Fibroblast of lung (primary cell): ENCODE results near the gene KIF13A. TPM values are rescaled to one million over a fixed set of nuclear protein-coding genes. Genes with fewer than 3 reads are reported as not detected.
"Not testable (repeated sequence)": the region's sequence is repeated elsewhere in the genome, so short reads cannot be mapped to it uniquely, and the experiment has no call there.

ENCODE experiments used
- DNase-seq, 2 donors: peaks; one replicate each; pipeline versions ENCODE4 v3.0.0 to v3.0.0-alpha.2; 2010; ENCODE audit warnings: low read depth in 2 of 2
- H2AFZ ChIP-seq: 2 replicates; pipeline ENCODE4 v1.5.1; 2012; ENCODE audit warnings: low read length, control low read depth, inconsistent platforms
- H3K27ac ChIP-seq: 2 replicates; pipeline ENCODE4 v1.5.1; 2011; ENCODE audit warnings: low read length, control low read depth; ENCODE audit not compliant: insufficient read depth
- H3K27me3 ChIP-seq: 2 replicates; pipeline ENCODE4 v1.5.1; 2011; ENCODE audit warnings: mild to moderate bottlenecking, low read length; ENCODE audit not compliant: control insufficient read depth, insufficient read depth
- H3K36me3 ChIP-seq: 2 replicates; pipeline ENCODE4 v1.5.1; 2011; ENCODE audit warnings: low read length; ENCODE audit not compliant: control insufficient read depth, insufficient read depth
- H3K4me1 ChIP-seq: 2 replicates; pipeline ENCODE4 v1.5.1; 2011; ENCODE audit warnings: low read length; ENCODE audit not compliant: control insufficient read depth, insufficient read depth; ENCODE audit errors: extremely low read depth
- H3K4me2 ChIP-seq: 2 replicates; pipeline ENCODE4 v1.5.1; 2011; ENCODE audit warnings: low read length, control low read depth; ENCODE audit not compliant: insufficient read depth; ENCODE audit errors: extremely low read depth
- H3K4me3 ChIP-seq, 4 experiments: fragments of 200-600 bp in 1 of 4; sonication (generic) in 1 of 4; replicated peaks in 1 of 4; 2 replicates each; pipeline ENCODE4 v1.5.1; 2011 to 2016; ENCODE audit warnings: low read length in 4 of 4, low read depth in 3 of 4, mild to moderate bottlenecking in 3 of 4, control low read depth in 2 of 4, inconsistent platforms in 1 of 4, mixed read lengths in 1 of 4; ENCODE audit not compliant: insufficient read depth in 1 of 4; ENCODE audit errors: control extremely low read depth in 1 of 4
- H3K79me2 ChIP-seq: 2 replicates; pipeline ENCODE4 v1.5.1; 2012; ENCODE audit warnings: mild to moderate bottlenecking, low read length, inconsistent platforms; ENCODE audit not compliant: control insufficient read depth, insufficient read depth
- H3K9ac ChIP-seq: 2 replicates; pipeline ENCODE4 v1.5.1; 2011; ENCODE audit warnings: mild to moderate bottlenecking, low read length, control low read depth; ENCODE audit not compliant: insufficient read depth
- H3K9me3 ChIP-seq: 2 replicates; pipeline ENCODE4 v1.5.1; 2012; ENCODE audit warnings: low read depth, low read length; ENCODE audit not compliant: control insufficient read depth, insufficient read depth
- H4K20me1 ChIP-seq: 2 replicates; pipeline ENCODE4 v1.5.1; 2011; ENCODE audit warnings: low read length; ENCODE audit not compliant: control insufficient read depth, insufficient read depth; ENCODE audit errors: extremely low read depth
- EZH2 ChIP-seq: IDR thresholded peaks from 2 replicates; pipeline ENCODE4 v1.5.1; 2012; ENCODE audit warnings: low read length, control low read depth, mild to moderate bottlenecking; ENCODE audit errors: missing control alignments
- polyA plus RNA-seq, 2 donors: library from polyadenylated mRNA; depleted of rRNA in 1 of 2; stranded (reverse) in 1 of 2; unstranded in 1 of 2; fragments of >200 nt; gene quantifications; 2 replicates each; pipeline ENCODE4 v1.2.1, GENCODE V29; 2011 to 2012; ENCODE audit warnings: missing spikeins in 1 of 2
- total RNA-seq: library from RNA; depleted of rRNA; stranded (reverse); fragments of >200 nt; gene quantifications from 2 replicates; pipeline ENCODE4 v1.2.1, GENCODE V29; 2014
- TF ChIP-seq, protein P1 (sequence below), 2 donors: IDR thresholded peaks in 1 of 2; conservative IDR thresholded peaks in 1 of 2; 1 replicate in 1 of 2; 2 replicates in 1 of 2; pipeline ENCODE4 v1.5.1; 2011 to 2012; ENCODE audit warnings: low read length in 2 of 2, control low read depth in 1 of 2, inconsistent platforms in 1 of 2, low read depth in 1 of 2, mild to moderate bottlenecking in 1 of 2

The KIF13A gene
- total and polyA plus RNA-seq, 2 donors (not counting 1 experiment from before 2014, with no cell fraction given), result 52.3 to 114 TPM

DNA sequence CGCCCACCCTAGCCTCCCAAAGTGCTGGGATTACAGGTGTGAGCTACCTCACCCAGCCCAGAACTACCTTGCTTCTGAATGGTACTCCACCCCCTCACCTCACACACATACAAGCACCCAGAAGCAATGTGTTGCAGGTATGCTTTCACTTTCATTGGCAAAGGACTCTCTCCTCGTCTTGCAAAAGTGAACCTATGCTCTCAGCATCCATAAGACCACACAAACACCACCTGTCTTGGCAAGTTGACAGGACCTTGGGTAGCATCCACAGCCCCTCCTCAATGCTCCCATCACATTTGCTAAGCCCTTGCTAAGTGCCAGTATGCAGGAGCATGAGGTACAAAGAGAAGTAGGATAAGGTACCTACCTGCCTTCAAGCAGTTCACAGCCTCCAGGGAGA is 3.7 kb downstream of the KIF13A start:
- Histone ChIP-seq H3K27ac (no peak overlapping the region), H3K27me3 (no peaks in the 10 kb centered on the region), H3K36me3 (peaks cover 4% of the 10 kb centered on the region), H2AFZ (no peak overlapping the region), H3K4me2 (no peak overlapping the region), H3K79me2 (peaks cover 83% of the 10 kb centered on the region), H3K4me1 (peaks cover 2% of the 10 kb centered on the region), H3K9ac (no peak overlapping the region), H3K9me3 (no peaks in the 10 kb centered on the region), H3K4me3 (no peak overlapping the region), H4K20me1 (no peaks in the 10 kb centered on the region)
- no peak for TF ChIP-seq EZH2
- TF ChIP-seq, protein P1, sequence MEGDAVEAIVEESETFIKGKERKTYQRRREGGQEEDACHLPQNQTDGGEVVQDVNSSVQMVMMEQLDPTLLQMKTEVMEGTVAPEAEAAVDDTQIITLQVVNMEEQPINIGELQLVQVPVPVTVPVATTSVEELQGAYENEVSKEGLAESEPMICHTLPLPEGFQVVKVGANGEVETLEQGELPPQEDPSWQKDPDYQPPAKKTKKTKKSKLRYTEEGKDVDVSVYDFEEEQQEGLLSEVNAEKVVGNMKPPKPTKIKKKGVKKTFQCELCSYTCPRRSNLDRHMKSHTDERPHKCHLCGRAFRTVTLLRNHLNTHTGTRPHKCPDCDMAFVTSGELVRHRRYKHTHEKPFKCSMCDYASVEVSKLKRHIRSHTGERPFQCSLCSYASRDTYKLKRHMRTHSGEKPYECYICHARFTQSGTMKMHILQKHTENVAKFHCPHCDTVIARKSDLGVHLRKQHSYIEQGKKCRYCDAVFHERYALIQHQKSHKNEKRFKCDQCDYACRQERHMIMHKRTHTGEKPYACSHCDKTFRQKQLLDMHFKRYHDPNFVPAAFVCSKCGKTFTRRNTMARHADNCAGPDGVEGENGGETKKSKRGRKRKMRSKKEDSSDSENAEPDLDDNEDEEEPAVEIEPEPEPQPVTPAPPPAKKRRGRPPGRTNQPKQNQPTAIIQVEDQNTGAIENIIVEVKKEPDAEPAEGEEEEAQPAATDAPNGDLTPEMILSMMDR (conservative IDR thresholded peaks at IDR 0.05 in 1 of 2, IDR thresholded peaks at IDR 0.05 in 1 of 2; ENCODE audit: low read depth in 1 of 2, low read length in 2 of 2), result no peak
- DNase-seq, result no peak

DNA sequence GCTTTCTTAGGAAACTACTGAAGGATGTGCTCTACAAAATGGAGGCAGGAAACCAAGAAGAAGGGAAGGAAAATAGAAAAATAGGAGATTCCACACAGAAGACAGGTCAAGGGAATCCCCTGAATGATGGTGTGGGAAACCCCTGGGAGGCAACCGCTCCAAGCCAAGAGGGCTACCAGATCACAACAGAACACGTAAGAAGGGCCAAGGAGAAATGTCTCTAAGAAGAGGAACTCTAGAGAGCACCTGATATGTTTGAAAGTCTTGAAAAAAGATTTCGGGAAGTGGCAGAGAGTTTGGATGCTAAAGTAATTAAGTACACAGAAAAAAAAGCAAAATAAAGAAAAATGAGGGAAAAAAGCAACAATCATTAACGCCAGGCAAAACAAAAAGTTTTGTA is 7.1 kb downstream of the KIF13A start:
- no peak overlapping the region for H3K9ac ChIP-seq

DNA sequence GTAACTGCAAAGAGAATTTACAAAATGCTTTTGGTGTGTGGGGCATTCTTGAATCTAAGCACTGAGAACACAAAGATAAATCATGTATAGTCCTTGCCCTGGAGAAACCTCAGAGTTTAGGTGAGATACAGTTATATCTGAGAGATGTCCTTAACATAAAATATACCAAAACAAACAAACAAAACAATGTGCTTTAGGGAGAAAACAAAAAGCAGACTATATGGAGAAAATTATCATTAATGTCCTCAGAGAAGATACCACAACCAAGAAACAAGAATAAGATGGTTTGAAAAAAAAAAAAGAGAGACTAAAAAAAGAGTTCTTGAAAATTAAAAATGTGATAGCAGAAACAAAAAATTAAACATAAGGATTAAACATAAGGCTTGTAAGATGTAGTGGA is 8.0 kb downstream of the KIF13A start:
- H3K9ac ChIP-seq, result no peak overlapping the region
- no peak for DNase-seq
- H3K4me2 ChIP-seq, result no peak overlapping the region
- no peaks in the 10 kb centered on the region for H3K9me3 ChIP-seq
- no peak for TF ChIP-seq EZH2
- TF ChIP-seq, protein P1 (conservative IDR thresholded peaks at IDR 0.05 in 1 of 2, IDR thresholded peaks at IDR 0.05 in 1 of 2; ENCODE audit: low read depth in 1 of 2, low read length in 2 of 2), result no peak
- no peak overlapping the region for H3K27ac ChIP-seq
- H2AFZ ChIP-seq, result no peak overlapping the region
- no peak overlapping the region for H3K4me3 ChIP-seq
- H4K20me1 ChIP-seq, result no peaks in the 10 kb centered on the region
- H3K36me3 ChIP-seq, result peaks cover 4% of the 10 kb centered on the region
- H3K4me1 ChIP-seq, result no peaks in the 10 kb centered on the region
- no peaks in the 10 kb centered on the region for H3K27me3 ChIP-seq
- H3K79me2 ChIP-seq, result peaks cover 74% of the 10 kb centered on the region

More for the DNA sequence above, 7.1 kb downstream of the KIF13A start:
- H3K9me3 ChIP-seq, result no peaks in the 10 kb centered on the region
- no peak for TF ChIP-seq EZH2
- H3K4me2 ChIP-seq, result no peak overlapping the region
- no peak overlapping the region for H2AFZ ChIP-seq
- DNase-seq, result no peak
- H4K20me1 ChIP-seq, result no peaks in the 10 kb centered on the region
- no peak overlapping the region for H3K27ac ChIP-seq
- peaks cover 74% of the 10 kb centered on the region for H3K79me2 ChIP-seq
- H3K27me3 ChIP-seq, result no peaks in the 10 kb centered on the region
- H3K36me3 ChIP-seq, result peaks cover 4% of the 10 kb centered on the region
- no peak overlapping the region for H3K4me3 ChIP-seq
- no peaks in the 10 kb centered on the region for H3K4me1 ChIP-seq

DNA sequence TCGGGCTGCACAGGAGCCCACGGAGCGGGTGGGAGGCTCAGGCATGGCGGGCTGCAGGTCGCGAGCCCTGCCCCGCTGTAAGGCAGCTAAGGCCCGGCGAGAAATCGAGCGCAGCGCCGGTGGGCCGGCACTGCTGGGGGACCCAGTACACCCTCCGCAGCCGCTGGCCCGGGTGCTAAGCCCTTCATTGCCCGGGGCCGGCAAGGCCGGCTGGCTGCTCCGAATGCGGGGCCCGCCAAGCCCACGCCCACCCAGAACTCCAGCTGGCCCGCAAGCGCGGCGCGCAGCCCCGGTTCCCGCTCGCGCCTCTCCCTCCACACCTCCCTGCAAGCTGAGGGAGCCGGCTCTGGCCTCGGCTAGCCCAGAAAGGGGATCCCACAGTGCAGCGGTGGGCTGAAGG is 11.2 kb downstream of the KIF13A start:
- H3K27me3 ChIP-seq, DNase-seq, H3K4me2 ChIP-seq, H2AFZ ChIP-seq, H3K9me3 ChIP-seq, H3K36me3 ChIP-seq, H4K20me1 ChIP-seq, H3K9ac ChIP-seq, H3K27ac ChIP-seq, H3K4me1 ChIP-seq, H3K4me3 ChIP-seq: not testable (repeated sequence)
- H3K79me2 ChIP-seq, result peaks cover 70% of the 10 kb centered on the region
